Cardiac muscle cell (in vitro differentiated cells and primary cell): Measurements from ENCODE around the gene PARD3. TPM values are rescaled to one million over a fixed set of nuclear protein-coding genes. Genes with fewer than 3 reads are reported as not detected.

Source experiments
- DNase-seq, 2 donors: peaks; one replicate each; pipeline versions ENCODE4 v3.0.0 to v3.0.0-alpha.2; 2010 to 2017; ENCODE audit warnings: low read depth in 1 of 2, low spot score in 1 of 2
- H3K27ac ChIP-seq: fragments of 200-600 bp; sonication (generic); 2 replicates; pipeline ENCODE4 v1.5.1; 2016
- H3K27me3 ChIP-seq: fragments of 200-600 bp; sonication (generic); 2 replicates; pipeline ENCODE4 v1.6.0; 2016; ENCODE audit warnings: control low read depth
- H3K36me3 ChIP-seq: fragments of 200-600 bp; sonication (generic); 2 replicates; pipeline ENCODE4 v1.5.1; 2016; ENCODE audit warnings: control low read depth
- H3K4me1 ChIP-seq: fragments of 200-600 bp; sonication (generic); 2 replicates; pipeline ENCODE4 v1.8.1; 2017; ENCODE audit warnings: low read depth, mild to moderate bottlenecking, mixed run types
- H3K4me3 ChIP-seq: fragments of 200-600 bp; sonication (generic); 2 replicates; pipeline ENCODE4 v1.5.1; 2016; ENCODE audit warnings: mild to moderate bottlenecking
- H3K9me3 ChIP-seq: fragments of 200-600 bp; sonication (generic); 2 replicates; pipeline ENCODE4 v1.5.1; 2017; ENCODE audit warnings: low read depth, mild to moderate bottlenecking, control low read depth
- polyA plus RNA-seq: library from polyadenylated mRNA; unstranded; fragments of >200 nt; fragmentation: Nextera tagmentation; extraction: Ambion mirVana; gene quantifications from 2 replicates; pipeline ENCODE4 v1.2.1, GENCODE V29; 2016
- total RNA-seq: library from RNA; depleted of rRNA; stranded (reverse); fragments of >200 nt; gene quantifications from 2 replicates; pipeline ENCODE4 v1.2.3, GENCODE V29; 2016
- TF ChIP-seq, protein P1 (sequence below): IDR thresholded peaks from 2 replicates; pipeline ENCODE4 v1.5.1; 2012; ENCODE audit warnings: low read depth, mild to moderate bottlenecking, low read length

Gene PARD3
- total and polyA plus RNA-seq, 2 experiments from 2014 or later: 36.5 to 64.8 TPM

DNA sequence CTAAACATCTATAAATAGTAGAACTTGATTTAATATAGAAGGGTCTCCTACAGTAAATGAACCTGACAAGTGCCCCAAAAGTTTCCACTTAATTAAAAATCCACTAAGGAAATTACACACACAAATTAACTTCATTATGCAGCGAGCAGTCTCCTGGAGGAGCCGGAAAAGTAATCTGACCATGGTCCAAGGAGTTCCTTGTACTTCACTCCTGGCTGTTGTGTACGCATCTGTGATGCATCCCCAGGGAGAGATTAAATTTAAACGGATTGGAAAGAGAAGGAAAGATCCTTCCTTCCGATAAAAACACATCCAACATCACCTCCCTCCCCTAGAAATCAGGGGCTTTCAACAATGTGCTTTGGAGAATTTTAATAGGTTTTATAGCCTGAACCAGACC lies 85.5 kb downstream of the PARD3 start:
- no peak overlapping the region for H3K27ac ChIP-seq
- peaks cover 16% of the 10 kb centered on the region for H3K4me1 ChIP-seq
- TF ChIP-seq, protein P1, sequence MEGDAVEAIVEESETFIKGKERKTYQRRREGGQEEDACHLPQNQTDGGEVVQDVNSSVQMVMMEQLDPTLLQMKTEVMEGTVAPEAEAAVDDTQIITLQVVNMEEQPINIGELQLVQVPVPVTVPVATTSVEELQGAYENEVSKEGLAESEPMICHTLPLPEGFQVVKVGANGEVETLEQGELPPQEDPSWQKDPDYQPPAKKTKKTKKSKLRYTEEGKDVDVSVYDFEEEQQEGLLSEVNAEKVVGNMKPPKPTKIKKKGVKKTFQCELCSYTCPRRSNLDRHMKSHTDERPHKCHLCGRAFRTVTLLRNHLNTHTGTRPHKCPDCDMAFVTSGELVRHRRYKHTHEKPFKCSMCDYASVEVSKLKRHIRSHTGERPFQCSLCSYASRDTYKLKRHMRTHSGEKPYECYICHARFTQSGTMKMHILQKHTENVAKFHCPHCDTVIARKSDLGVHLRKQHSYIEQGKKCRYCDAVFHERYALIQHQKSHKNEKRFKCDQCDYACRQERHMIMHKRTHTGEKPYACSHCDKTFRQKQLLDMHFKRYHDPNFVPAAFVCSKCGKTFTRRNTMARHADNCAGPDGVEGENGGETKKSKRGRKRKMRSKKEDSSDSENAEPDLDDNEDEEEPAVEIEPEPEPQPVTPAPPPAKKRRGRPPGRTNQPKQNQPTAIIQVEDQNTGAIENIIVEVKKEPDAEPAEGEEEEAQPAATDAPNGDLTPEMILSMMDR: no peak
- no peaks in the 10 kb centered on the region for H3K36me3 ChIP-seq
- no peaks in the 10 kb centered on the region for H3K27me3 ChIP-seq
- H3K4me3 ChIP-seq: no peak overlapping the region
- DNase-seq: no peak
- H3K9me3 ChIP-seq: no peaks in the 10 kb centered on the region

DNA sequence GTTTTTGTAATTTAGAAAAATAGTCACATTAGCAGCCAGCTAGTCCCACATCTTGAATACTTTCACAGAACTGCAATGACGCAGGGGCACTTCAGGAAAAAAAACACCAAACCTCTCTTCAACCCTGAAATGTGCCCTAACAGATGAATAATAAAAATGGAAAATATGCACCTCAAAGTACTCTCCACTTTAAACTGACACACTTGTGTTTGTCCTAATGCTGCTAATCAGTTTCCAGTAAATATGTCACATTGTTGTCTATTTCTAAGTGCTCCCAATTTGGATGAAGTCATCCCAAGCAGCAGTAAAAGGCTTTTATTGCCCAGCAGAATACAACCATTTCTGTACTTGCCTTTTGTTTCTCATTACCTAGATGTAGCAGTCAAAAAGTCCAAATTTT lies 86.7 kb downstream of the PARD3 start:
- no peak overlapping the region for H3K4me3 ChIP-seq
- TF ChIP-seq, protein P1: no peak
- no peaks in the 10 kb centered on the region for H3K27me3 ChIP-seq
- no peaks in the 10 kb centered on the region for H3K9me3 ChIP-seq
- no peak for DNase-seq
- peaks cover 16% of the 10 kb centered on the region for H3K4me1 ChIP-seq
- peak overlapping the region; percentile 4 for H3K27ac ChIP-seq
- H3K36me3 ChIP-seq: no peaks in the 10 kb centered on the region

DNA sequence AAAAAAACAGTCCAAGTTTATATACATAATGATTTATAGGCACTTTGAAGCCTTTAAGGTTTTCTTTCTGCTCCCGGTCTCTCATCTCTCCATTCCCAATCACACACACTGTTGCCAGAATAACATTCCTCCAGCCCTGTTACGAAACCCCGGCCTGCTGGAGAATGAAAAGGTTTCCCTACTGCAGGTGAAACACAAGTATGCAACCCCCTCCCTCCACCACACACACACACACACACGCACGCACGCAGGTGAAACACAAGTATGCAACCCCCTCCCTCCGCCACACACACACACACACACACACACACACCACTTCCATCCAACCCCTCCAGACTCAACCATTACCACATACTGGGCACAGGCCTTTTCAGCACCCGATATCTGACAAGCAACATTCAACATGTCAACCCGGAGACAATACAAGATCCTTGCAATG lies 87.5 kb downstream of the PARD3 start:
- H3K27ac ChIP-seq: peak overlapping the region; percentile 4
- H3K4me3 ChIP-seq: no peak overlapping the region
- peaks cover 16% of the 10 kb centered on the region for H3K4me1 ChIP-seq
- H3K9me3 ChIP-seq: no peaks in the 10 kb centered on the region
- peak; percentile 34 to 37 for DNase-seq
- no peaks in the 10 kb centered on the region for H3K27me3 ChIP-seq
- no peaks in the 10 kb centered on the region for H3K36me3 ChIP-seq
- TF ChIP-seq, protein P1: no peak

DNA sequence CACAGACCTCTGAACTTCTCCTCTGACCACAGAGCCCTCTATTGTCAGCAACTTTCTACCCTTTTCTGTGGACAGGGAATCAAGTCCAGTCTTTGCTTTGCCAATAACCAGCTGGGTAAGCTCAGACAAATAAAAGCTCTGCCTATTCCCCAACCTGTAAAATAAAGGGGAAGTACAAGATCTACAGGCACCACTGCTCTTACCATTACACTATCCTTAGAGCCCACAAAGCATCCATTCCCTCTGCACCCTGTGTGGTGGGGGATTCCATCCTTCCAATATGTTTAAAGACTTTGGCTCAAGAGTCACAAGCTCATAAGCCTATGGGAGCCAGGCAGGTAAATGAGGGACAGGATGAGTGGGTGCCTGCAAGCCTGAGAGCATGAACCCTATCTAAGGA lies 88.2 kb downstream of the PARD3 start:
- H3K27ac ChIP-seq: no peak overlapping the region
- TF ChIP-seq, protein P1: no peak

DNA sequence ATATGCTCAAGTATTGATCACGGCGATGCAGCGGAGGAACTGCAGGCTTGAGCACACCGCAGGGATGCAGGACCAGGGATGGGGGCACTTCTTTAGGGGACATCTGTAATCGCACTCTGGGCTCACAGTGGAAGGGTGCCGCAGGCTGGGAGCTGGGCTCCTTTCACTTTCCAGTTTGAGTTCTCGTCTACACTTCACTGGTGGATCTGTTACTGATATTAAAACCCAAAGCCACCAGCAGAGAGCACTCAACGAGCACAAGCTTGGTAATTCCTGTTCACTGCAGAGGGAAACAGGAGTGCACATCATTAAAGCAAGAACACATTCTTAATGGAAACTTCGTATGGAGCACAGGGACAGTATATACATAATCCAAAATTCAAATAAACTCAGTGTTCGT lies 91.3 kb downstream of the PARD3 start:
- TF ChIP-seq, protein P1: peak; percentile 56
- DNase-seq: peak; percentile 67 to 82
- H3K4me3 ChIP-seq: no peak overlapping the region

More for the DNA sequence above, 88.2 kb downstream of the PARD3 start:
- Histone ChIP-seq H3K4me3 (no peak overlapping the region), H3K4me1 (peaks cover 16% of the 10 kb centered on the region), H3K27me3 (no peaks in the 10 kb centered on the region), H3K36me3 (no peaks in the 10 kb centered on the region), H3K9me3 (no peaks in the 10 kb centered on the region)
- no peak for DNase-seq

DNA sequence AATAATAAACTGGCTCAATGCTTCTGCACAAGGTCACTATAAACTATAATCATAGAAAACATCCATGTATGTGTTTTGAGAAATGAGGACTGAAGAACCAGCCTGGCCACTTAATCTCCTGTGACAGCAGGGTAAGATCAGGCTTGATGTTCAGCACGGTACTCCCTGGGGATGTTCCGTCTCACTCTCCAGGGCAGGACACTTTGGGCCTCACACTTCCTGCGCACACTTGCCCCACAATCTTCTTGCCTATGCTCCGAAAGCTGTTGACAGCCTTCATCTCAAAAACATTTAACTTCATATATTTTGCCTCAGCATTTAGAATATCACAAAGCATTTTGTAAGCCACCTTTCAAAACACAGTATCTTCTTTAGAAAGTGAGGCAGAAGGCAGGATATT lies 92.7 kb downstream of the PARD3 start:
- Histone ChIP-seq H3K9me3 (no peaks in the 10 kb centered on the region), H3K4me1 (peaks cover 3% of the 10 kb centered on the region), H3K4me3 (no peak overlapping the region), H3K36me3 (no peaks in the 10 kb centered on the region), H3K27me3 (no peaks in the 10 kb centered on the region), H3K27ac (no peak overlapping the region)
- no peak for DNase-seq
- TF ChIP-seq, protein P1: no peak

More for the DNA sequence above, 91.3 kb downstream of the PARD3 start:
- Histone ChIP-seq H3K4me1 (peaks cover 16% of the 10 kb centered on the region), H3K9me3 (no peaks in the 10 kb centered on the region), H3K27me3 (no peaks in the 10 kb centered on the region), H3K27ac (no peak overlapping the region), H3K36me3 (no peaks in the 10 kb centered on the region)
